GM18858 (cell line): ENCODE measurements around the gene FCGR3A.
A peak's percentile ranks its signal among the peaks of the same experiment; 100 is the strongest.
"Not testable (repeated sequence)": the region's sequence is repeated elsewhere in the genome, so short reads cannot be mapped to it uniquely, and the experiment has no call there.

Experiments
- ATAC-seq: cut with Tn5 transposase; IDR thresholded peaks from one replicate; pipeline ENCODE4 v1.9.1; 2021; ENCODE audit not compliant: unreplicated experiment

Gene FCGR3A

GRCh38 chr1:161531986-161532643 is 17.5 kb downstream of the FCGR3A start:
- ATAC-seq, result no peak

DNA sequence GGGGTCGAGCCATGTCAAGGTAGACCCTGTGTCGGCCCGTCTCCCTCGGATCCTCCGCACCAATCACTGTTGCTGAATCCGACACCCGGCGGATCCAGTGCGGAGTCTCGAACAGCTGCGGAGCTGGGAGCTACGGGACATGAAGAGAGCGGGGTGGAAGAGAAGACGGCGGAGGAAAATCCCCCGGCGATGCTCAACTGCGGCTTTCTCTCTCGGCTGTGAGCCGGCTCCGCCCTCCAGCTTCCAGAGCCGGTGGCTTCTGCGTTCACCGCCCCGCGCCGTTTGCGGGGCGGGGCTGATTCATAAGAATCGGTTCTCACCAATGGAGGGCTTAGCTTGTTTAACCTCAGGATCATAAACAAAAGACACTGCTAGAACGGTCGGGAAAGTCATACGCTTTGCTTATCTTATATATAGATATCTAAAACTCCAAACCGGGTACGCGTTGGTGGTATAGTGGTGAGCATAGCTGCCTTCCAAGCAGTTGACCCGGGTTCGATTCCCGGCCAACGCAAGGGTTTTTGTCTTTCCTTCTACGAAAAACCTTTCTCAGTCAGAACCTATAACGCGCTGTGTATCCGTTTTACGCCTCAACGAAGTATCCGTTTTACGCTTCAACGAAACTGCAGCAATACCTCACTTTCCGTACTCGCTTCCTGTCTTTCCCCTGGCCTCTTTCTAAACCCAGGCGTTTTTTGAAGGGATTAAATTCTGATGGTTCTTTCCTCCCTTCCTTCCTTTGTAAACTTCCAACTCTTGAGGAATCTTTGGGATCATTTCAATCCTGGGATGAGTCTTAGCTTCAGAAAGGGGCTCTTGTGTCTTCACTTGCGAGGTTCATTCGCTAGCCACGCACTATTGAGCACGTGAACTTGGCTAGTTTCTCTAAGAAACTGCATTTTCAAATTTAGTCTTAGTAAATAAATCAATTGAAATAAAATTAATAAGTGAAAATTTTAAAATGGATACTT is 18.7 kb downstream of the FCGR3A start:
- peak; percentile 50 for ATAC-seq

- ATAC-seq, result peak; percentile 29
These were observed 19.5 kb downstream of the FCGR3A start for GRCh38 chr1:161530158-161530557.

DNA sequence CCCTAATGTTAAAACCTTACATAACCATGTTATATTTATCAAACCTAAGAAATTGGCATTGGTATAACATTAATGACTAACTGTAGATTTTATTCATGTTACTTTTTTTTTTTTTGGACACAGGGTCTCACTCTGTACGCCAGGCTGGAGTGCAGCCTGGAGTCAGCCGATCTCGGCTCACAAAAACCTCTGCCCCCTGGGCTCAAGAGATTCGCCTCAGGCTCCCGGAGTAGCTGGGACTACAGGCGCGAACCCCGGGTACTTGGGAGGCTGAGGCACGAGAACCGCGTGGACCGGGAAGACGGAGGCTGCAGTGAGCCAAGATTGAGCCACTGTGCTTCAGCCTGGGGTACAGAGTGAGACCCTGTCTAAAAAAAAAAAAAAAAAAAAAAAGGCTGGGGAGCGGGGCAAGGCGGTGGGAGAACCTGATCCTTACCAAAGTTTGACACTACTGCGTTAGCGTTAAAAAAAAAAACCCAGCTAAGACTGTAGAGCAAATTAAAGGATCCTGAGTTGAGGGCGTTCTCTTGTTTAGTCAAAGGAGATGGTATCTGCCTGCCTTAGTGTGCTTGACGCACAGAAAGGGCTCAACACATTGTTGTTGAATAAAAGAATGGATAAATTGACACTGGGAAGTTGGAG is 20.0 kb downstream of the FCGR3A start:
- ATAC-seq, result not testable (repeated sequence)

- not testable (repeated sequence) for ATAC-seq
These were observed 21.1 kb downstream of the FCGR3A start for GRCh38 chr1:161528550-161528949.

DNA sequence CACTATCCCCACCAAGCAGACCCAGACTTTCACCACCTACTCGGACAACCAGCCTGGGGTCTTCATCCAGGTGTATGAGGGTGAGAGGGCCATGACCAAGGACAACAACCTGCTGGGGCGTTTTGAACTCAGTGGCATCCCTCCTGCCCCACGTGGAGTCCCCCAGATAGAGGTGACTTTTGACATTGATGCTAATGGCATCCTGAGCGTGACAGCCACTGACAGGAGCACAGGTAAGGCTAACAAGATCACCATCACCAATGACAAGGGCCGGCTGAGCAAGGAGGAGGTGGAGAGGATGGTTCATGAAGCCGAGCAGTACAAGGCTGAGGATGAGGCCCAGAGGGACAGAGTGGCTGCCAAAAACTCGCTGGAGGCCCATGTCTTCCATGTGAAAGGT is 23.7 kb downstream of the FCGR3A start:
- ATAC-seq, result not testable (repeated sequence)

DNA sequence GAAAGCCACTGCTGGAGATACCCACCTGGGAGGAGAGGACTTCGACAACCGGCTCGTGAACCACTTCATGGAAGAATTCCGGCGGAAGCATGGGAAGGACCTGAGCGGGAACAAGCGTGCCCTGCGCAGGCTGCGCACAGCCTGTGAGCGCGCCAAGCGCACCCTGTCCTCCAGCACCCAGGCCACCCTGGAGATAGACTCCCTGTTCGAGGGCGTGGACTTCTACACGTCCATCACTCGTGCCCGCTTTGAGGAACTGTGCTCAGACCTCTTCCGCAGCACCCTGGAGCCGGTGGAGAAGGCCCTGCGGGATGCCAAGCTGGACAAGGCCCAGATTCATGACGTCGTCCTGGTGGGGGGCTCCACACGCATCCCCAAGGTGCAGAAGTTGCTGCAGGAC is 24.3 kb downstream of the FCGR3A start:
- ATAC-seq, result not testable (repeated sequence)

DNA sequence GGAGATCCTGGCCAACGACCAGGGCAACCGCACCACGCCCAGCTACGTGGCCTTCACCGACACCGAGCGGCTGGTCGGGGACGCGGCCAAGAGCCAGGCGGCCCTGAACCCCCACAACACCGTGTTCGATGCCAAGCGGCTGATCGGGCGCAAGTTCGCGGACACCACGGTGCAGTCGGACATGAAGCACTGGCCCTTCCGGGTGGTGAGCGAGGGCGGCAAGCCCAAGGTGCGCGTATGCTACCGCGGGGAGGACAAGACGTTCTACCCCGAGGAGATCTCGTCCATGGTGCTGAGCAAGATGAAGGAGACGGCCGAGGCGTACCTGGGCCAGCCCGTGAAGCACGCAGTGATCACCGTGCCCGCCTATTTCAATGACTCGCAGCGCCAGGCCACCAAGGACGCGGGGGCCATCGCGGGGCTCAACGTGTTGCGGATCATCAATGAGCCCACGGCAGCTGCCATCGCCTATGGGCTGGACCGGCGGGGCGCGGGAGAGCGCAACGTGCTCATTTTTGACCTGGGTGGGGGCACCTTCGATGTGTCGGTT is 24.8 kb downstream of the FCGR3A start:
- not testable (repeated sequence) for ATAC-seq

DNA sequence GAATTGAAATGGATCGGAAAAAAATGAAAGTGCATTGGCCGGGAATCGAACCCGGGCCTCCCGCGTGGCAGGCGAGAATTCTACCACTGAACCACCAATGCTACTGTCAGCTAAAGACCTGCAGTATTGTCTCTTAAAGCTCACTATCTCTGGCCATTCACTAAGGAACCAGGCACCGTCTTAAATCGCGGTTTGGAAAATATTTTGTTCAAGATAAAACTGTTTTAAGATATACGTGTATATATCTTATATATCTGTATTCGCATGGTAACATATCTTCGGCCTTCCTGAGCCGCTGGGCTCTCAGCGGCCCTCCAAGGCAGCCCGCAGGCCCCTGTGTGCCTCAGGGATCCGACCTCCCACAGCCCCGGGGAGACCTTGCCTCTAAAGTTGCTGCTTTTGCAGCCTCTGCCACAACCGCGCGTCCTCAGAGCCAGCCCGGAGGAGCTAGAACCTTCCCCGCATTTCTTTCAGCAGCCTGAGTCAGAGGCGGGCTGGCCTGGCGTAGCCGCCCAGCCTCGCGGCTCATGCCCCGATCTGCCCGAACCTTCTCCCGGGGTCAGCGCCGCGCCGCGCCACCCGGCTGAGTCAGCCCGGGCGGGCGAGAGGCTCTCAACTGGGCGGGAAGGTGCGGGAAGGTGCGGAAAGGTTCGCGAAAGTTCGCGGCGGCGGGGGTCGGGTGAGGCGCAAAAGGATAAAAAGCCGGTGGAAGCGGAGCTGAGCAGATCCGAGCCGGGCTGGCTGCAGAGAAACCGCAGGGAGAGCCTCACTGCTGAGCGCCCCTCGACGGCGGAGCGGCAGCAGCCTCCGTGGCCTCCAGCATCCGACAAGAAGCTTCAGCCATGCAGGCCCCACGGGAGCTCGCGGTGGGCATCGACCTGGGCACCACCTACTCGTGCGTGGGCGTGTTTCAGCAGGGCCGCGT is 25.5 kb downstream of the FCGR3A start, which contains the start of gene HSPA6:
HSPA6 (plus strand) TSS at position 724 of the 925 bp plus-strand sequence; CDS start at position 843, 119 bp downstream.
- ATAC-seq, result peak; percentile 43

- peak; percentile 16 for ATAC-seq
These were observed 26.4 kb downstream of the FCGR3A start for GRCh38 chr1:161523041-161523816.

DNA sequence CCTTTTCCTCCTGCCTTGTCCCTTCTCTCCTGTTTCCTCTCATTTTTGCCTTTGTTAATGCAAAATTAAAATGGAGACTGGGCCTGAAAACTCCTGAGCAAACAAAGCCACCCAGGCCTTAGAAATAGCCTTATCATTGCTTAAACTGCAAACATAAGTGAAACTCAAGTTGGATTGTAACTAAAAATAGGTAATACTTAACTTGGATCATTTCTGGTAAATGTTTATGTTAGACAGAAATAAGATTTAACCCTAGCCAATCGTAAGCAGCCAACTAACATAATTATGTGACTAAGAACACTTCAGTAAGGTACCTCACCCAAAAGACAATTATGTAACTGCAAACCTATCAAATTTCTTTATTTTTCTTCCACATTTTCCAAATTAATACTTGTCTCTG is 35.7 kb downstream of the FCGR3A start:
- ATAC-seq, result not testable (repeated sequence)

DNA sequence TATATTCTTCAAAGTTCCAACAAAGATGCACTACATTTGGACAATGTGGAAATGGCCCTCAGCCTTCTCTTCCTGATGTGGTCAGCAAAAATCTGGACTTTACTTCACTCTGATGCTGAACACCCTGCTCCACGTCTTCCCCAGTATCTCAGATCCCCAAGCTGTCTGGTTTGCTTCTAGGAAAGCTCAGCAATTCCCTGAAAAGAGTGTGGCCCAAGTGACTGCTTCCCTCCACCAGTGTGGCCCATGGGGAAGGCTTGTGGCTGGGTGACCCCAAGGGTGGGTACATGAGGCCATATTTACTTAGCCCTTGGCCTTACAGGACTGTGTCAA is 36.2 kb downstream of the FCGR3A start:
- ATAC-seq, result not testable (repeated sequence)

DNA sequence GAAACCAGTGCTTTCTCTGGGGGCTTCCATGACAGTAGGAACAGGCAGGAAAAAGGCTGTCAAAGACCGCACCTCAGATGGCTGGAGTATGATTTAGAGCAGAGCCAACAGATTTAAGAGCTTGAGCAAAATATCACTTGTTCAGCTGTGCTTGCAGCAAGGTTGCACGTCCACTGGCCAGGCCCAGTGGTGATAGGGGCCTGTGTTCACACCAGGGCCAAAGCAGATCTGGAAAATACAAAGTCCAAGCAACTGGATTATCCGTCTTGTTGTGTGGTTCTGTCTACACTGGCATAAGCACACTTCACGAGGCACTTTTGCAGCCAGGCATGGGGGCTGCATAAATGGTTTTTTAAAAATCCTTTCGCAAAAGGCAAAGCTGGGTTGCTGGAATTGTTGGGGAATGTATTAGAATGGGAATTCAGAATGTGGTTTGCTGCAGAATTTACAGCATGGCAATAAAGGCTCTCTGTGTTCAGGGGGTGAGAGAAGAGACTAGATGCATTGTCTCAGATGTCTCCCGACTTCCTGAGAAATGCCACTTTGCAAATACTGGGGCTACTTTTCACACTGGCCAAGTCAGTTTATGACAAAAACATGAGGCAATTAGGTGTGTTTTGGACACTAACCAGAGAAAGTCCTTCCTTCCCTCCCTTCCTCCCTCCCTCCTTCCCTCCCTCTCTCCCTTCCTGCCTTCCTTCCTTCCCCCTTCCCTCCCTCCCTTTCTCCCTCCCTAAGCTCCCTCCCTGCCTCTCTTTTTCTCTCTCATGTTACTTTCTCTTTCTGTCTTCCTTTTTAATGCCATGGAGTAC is 36.8 kb downstream of the FCGR3A start:
- ATAC-seq, result not testable (repeated sequence)

GRCh38 chr1:161511756-161512060 is 37.9 kb downstream of the FCGR3A start:
- no peak for ATAC-seq

DNA sequence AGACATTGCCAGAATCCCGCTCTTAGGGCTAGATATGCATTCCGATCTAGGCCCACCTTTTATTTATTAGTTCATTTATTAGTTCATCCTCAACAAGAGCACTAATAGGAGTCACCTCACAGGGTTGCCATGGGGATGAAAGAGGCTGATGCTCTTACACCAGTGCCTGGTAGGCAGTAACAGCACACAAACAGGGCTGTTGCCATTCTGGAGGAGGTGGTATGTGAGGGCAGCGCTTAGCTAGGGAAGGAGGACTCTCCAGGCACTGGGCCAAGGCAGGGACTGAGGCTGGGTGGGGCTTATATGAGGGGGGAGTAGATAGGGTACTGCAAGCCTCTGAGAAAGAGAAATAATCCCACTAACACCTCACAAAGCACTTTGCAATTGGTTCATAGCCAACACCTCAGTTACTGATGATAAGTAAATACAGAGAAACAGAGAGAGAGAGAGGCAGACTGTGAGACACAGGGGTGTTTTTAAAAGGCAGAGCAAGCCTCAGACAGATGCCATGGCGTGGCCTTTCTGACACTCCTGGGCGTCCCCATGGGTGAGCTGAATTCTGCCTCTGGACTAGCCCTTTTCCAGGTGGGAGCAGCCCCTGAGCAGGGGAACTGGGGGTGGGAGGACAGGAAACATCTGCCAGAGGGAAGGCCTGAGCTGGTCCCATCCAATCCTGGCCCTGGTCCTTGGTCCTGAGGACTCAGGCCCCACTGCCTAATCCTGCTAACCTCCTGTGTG is 38.4 kb downstream of the FCGR3A start:
- no peak for ATAC-seq

DNA sequence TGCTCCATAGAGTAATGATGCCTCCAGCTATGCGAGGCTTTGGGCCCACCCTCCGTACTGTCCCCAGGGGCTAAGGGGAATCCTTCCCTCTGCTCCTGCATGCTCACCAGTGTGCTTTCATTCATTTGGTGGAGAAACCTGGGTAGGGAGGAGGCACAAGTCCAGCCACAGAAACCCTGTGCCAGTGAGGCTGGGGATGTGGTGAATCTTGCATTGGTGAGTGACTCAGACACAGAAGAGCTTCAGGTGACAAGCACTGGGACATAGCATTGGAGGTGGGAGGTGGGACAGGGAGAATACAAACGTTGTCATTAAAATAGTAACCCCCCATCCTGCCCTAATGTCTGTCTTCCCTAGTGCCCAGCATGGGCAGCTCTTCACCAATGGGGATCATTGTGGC is 39.1 kb downstream of the FCGR3A start:
- no peak for ATAC-seq

DNA sequence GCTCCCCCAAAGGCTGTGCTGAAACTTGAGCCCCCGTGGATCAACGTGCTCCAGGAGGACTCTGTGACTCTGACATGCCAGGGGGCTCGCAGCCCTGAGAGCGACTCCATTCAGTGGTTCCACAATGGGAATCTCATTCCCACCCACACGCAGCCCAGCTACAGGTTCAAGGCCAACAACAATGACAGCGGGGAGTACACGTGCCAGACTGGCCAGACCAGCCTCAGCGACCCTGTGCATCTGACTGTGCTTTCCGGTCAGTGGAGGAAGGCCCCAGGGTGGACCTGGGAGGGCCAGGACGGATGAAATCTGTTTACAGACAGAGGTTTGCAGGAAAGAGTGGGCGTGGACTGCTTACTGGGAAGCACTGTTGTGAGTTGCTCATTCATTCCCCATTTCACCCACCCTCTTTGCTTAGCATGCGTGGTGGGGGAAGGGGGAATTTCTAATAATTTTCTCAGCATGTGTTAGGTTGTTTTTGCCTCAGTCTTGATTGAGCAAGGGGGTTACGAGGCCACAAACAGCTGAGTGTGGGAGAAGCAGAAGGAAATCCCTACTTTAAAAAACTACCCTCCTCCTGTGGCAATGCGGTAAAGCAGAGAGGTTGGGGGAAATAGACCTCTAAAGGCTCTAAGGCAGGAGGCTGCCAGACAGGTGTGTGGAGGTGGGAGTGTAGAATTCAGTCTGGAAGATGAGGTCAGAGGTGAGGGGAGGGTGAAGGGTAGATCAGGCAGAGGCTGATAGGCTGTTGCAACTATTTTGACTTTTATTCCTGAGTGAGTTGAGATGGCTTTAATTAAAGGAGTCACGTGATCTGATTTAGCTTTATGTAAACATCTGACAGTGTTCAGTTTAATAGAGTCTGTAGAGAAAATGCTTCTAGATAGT is 43.0 kb downstream of the FCGR3A start:
- no peak for ATAC-seq
